GM23338 (cell line): ENCODE measurements around the gene TSPEAR.

Experiments used
- CREB1 ChIP-seq: fragments of 250-450 bp; sonication (Bioruptor Pico); IDR thresholded peaks from 2 replicates; pipeline ENCODE4 v1.5.0; 2020; ENCODE audit warnings: low read depth, mild to moderate bottlenecking, moderate library complexity
- CTCF ChIP-seq, 2 experiments: fragments of 200-600 bp in 1 of 2; sonication (generic) in 1 of 2; conservative IDR thresholded peaks; 2 replicates each; pipeline versions ENCODE4 v1.5.1 to v1.6.1; 2016 to 2017; ENCODE audit warnings: antibody characterized with exemption in 2 of 2, low read depth in 2 of 2, mild to moderate bottlenecking in 2 of 2, moderate library complexity in 1 of 2
- ETS1 ChIP-seq: IDR thresholded peaks from 2 replicates; pipeline ENCODE4 v1.6.1; 2016; ENCODE audit warnings: antibody characterized with exemption
- EZH2 ChIP-seq: fragments of 200-600 bp; sonication (generic); IDR thresholded peaks from one replicate; pipeline ENCODE4 v1.8.0; 2017; ENCODE audit warnings: antibody characterized with exemption, mild to moderate bottlenecking, low read depth; ENCODE audit not compliant: unreplicated experiment
- EZH2phosphoT487 ChIP-seq: fragments of 200-600 bp; sonication (generic); IDR thresholded peaks from one replicate; pipeline ENCODE4 v1.8.1; 2018; ENCODE audit warnings: antibody characterized with exemption; ENCODE audit not compliant: unreplicated experiment
- JUNB ChIP-seq: IDR thresholded peaks from one replicate; pipeline ENCODE4 v1.6.1; 2016; ENCODE audit warnings: antibody characterized with exemption; ENCODE audit not compliant: unreplicated experiment
- NANOG ChIP-seq: IDR thresholded peaks from 2 replicates; pipeline ENCODE4 v1.6.1; 2016; ENCODE audit warnings: antibody characterized with exemption, borderline replicate concordance
- POLR2AphosphoS5 ChIP-seq: IDR thresholded peaks from 2 replicates; pipeline ENCODE4 v1.6.1; 2016; ENCODE audit warnings: antibody characterized with exemption, low read depth
- TF ChIP-seq, protein P1 (sequence below): IDR thresholded peaks from one replicate; pipeline ENCODE4 v1.6.1; 2018; ENCODE audit warnings: antibody characterized with exemption; ENCODE audit not compliant: unreplicated experiment

DNA sequence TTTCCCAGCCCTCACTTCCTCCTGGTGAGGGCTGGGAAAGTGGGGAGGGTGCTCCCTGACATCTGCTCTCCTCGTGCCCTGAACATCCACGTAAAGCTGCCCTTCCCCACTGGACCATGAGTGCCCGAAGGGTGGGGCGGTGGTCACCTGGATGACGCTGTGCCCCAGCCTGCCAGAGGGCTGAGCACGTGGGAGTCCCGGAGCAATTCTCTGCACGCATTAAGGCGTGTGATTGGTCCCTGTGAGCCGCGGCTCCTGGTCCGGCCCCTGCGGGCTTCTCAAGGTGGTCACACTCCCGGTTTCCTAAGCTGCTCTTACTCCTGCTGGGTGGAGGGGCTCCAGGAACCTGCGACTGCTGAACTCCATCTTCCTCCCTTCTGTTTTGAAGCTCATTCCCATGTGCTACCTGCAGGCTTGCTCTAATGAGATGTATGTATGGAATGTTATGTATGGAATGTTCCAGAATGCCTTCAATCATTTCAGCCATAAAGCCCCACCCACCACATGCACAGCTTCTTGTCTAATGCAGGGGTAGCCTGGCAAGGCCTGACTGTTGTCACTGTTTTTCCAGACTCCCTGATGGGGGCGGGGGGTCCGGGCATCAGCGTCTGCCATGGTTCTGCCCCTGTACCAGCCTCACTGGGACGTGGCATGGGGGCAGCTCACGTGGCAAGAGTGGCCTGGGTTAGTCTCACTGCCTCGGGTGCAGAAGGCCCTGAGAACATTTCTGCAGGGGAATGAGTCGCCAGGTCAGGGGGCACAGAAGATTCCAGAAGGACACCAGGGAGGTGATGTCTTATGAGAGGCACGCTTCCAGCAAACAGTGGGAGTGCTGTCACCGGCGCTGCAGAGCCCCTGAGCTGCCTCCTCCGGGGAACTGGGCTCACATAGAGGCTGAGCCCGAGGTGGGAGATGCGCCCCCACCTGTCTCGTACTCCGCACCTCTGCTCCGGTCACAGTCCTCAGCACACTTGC, 190.8 kb downstream of the TSPEAR start:
- no peak for TF ChIP-seq CTCF (conservative IDR thresholded peaks at IDR 0.05; ENCODE audit: low read depth in 2 of 2)
- TF ChIP-seq POLR2AphosphoS5 = no peak
- no peak for TF ChIP-seq JUNB
- TF ChIP-seq EZH2 = no peak
- TF ChIP-seq CREB1 (CRISPR knock-in tag) = no peak
- no peak for TF ChIP-seq EZH2phosphoT487
- TF ChIP-seq, protein P1, sequence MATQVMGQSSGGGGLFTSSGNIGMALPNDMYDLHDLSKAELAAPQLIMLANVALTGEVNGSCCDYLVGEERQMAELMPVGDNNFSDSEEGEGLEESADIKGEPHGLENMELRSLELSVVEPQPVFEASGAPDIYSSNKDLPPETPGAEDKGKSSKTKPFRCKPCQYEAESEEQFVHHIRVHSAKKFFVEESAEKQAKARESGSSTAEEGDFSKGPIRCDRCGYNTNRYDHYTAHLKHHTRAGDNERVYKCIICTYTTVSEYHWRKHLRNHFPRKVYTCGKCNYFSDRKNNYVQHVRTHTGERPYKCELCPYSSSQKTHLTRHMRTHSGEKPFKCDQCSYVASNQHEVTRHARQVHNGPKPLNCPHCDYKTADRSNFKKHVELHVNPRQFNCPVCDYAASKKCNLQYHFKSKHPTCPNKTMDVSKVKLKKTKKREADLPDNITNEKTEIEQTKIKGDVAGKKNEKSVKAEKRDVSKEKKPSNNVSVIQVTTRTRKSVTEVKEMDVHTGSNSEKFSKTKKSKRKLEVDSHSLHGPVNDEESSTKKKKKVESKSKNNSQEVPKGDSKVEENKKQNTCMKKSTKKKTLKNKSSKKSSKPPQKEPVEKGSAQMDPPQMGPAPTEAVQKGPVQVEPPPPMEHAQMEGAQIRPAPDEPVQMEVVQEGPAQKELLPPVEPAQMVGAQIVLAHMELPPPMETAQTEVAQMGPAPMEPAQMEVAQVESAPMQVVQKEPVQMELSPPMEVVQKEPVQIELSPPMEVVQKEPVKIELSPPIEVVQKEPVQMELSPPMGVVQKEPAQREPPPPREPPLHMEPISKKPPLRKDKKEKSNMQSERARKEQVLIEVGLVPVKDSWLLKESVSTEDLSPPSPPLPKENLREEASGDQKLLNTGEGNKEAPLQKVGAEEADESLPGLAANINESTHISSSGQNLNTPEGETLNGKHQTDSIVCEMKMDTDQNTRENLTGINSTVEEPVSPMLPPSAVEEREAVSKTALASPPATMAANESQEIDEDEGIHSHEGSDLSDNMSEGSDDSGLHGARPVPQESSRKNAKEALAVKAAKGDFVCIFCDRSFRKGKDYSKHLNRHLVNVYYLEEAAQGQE = no peak
- TF ChIP-seq ETS1 = no peak
- no peak for TF ChIP-seq NANOG
